ENCODE data around the gene RASGRP2. TPM values are rescaled to one million over a fixed set of nuclear protein-coding genes. Genes with fewer than 3 reads are reported as not detected.

Gene RASGRP2
- total RNA-seq, 1 donor from 2014 or later = 0.96 TPM

- Histone ChIP-seq H3K36me3 (ENCODE audit: control insufficient read depth, insufficient read depth, low read length) (no peaks in the 10 kb centered on the region), H3K4me3 (ENCODE audit: low read depth, low read length) (no peak overlapping the region), H3K27me3 (ENCODE audit: control insufficient read depth, insufficient read depth, low read length) (peaks cover 75% of the 10 kb centered on the region)
- no peak for TF ChIP-seq CTCF (IDR thresholded peaks at IDR 0.05; ENCODE audit: insufficient read depth, low read length, poor library complexity, severe bottlenecking)
- no peak for DNase-seq (ENCODE audit: low read depth)
These were observed 30.8 kb downstream of the RASGRP2 start for GRCh38 chr11:64713016-64713707.

- Histone ChIP-seq H3K4me3 (ENCODE audit: low read depth, low read length) (no peak overlapping the region), H3K36me3 (ENCODE audit: control insufficient read depth, insufficient read depth, low read length) (no peaks in the 10 kb centered on the region), H3K27me3 (ENCODE audit: control insufficient read depth, insufficient read depth, low read length) (peaks cover 68% of the 10 kb centered on the region)
- no peak for TF ChIP-seq CTCF (IDR thresholded peaks at IDR 0.05; ENCODE audit: insufficient read depth, low read length, poor library complexity, severe bottlenecking)
- DNase-seq (ENCODE audit: low read depth) = no peak
These were observed 31.4 kb downstream of the RASGRP2 start for GRCh38 chr11:64712430-64713015.

- no peaks in the 10 kb centered on the region for H3K36me3 ChIP-seq (ENCODE audit: control insufficient read depth, insufficient read depth, low read length)
- no peak for TF ChIP-seq CTCF (IDR thresholded peaks at IDR 0.05; ENCODE audit: insufficient read depth, low read length, poor library complexity, severe bottlenecking)
These were observed 32.0 kb downstream of the RASGRP2 start for GRCh38 chr11:64711956-64712362.

GRCh38 chr11:64711138-64711955 is 32.6 kb downstream of the RASGRP2 start:
- no peak for TF ChIP-seq CTCF (IDR thresholded peaks at IDR 0.05; ENCODE audit: insufficient read depth, low read length, poor library complexity, severe bottlenecking)
- H3K27me3 ChIP-seq (ENCODE audit: control insufficient read depth, insufficient read depth, low read length) = peaks cover 56% of the 10 kb centered on the region
- no peaks in the 10 kb centered on the region for H3K36me3 ChIP-seq (ENCODE audit: control insufficient read depth, insufficient read depth, low read length)
- H3K4me3 ChIP-seq (ENCODE audit: low read depth, low read length) = no peak overlapping the region
- DNase-seq (ENCODE audit: low read depth) = no peak

More at GRCh38 chr11:64711956-64712362, 32.0 kb downstream of the RASGRP2 start:
- no peak for DNase-seq (ENCODE audit: low read depth)
- H3K4me3 ChIP-seq (ENCODE audit: low read depth, low read length) = no peak overlapping the region
- peaks cover 63% of the 10 kb centered on the region for H3K27me3 ChIP-seq (ENCODE audit: control insufficient read depth, insufficient read depth, low read length)

GRCh38 chr11:64710418-64711137 is 33.4 kb downstream of the RASGRP2 start:
- no peaks in the 10 kb centered on the region for H3K36me3 ChIP-seq (ENCODE audit: control insufficient read depth, insufficient read depth, low read length)
- no peak overlapping the region for H3K4me3 ChIP-seq (ENCODE audit: low read depth, low read length)
- no peak for TF ChIP-seq CTCF (IDR thresholded peaks at IDR 0.05; ENCODE audit: insufficient read depth, low read length, poor library complexity, severe bottlenecking)
- DNase-seq (ENCODE audit: low read depth) = no peak
- H3K27me3 ChIP-seq (ENCODE audit: control insufficient read depth, insufficient read depth, low read length) = peaks cover 49% of the 10 kb centered on the region

All from kidney epithelial cell (primary cell).